Measurements from ENCODE around the gene SV2C.

DNA sequence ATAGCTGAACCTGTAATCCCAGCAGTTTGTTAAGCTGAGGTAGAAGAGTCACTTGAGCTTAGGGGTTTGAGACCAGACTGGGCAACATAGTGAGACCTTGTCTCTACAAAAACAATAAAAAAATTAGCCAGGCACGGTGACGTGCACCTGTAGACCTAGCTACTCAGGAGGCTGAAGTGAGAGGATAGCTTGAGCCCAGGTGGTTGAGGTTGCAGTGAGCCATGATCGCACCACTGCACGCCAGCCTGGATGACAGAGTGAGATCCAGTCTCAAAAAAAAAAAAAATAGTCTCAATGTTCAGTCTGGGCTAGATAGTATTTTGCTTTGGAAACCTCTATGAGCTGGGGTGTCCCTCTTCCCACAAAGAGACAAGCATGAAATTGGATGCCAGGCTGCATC, 268.0 kb downstream of the SV2C start:
- TF ChIP-seq, protein P1, sequence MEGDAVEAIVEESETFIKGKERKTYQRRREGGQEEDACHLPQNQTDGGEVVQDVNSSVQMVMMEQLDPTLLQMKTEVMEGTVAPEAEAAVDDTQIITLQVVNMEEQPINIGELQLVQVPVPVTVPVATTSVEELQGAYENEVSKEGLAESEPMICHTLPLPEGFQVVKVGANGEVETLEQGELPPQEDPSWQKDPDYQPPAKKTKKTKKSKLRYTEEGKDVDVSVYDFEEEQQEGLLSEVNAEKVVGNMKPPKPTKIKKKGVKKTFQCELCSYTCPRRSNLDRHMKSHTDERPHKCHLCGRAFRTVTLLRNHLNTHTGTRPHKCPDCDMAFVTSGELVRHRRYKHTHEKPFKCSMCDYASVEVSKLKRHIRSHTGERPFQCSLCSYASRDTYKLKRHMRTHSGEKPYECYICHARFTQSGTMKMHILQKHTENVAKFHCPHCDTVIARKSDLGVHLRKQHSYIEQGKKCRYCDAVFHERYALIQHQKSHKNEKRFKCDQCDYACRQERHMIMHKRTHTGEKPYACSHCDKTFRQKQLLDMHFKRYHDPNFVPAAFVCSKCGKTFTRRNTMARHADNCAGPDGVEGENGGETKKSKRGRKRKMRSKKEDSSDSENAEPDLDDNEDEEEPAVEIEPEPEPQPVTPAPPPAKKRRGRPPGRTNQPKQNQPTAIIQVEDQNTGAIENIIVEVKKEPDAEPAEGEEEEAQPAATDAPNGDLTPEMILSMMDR (IDR thresholded peaks at IDR 0.05 in 2 of 3, conservative IDR thresholded peaks at IDR 0.05 in 1 of 3; ENCODE audit: control insufficient read depth in 2 of 3, extremely low read depth in 1 of 3, insufficient read depth in 1 of 3, low read depth in 3 of 3, low read length in 3 of 3), result no peak
- TF ChIP-seq TCF12 (IDR thresholded peaks at IDR 0.05; ENCODE audit: low read depth, low read length), result no peak
- TF ChIP-seq, protein P2, sequence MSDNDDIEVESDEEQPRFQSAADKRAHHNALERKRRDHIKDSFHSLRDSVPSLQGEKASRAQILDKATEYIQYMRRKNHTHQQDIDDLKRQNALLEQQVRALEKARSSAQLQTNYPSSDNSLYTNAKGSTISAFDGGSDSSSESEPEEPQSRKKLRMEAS (IDR thresholded peaks at IDR 0.05; ENCODE audit: low read depth, low read length), result no peak
- no peak for TF ChIP-seq TBL1XR1 (IDR thresholded peaks at IDR 0.05; ENCODE audit: low read depth, low read length)
- no peak for TF ChIP-seq RUNX3 (IDR thresholded peaks at IDR 0.05; ENCODE audit: low read length)
- TF ChIP-seq, protein P3, sequence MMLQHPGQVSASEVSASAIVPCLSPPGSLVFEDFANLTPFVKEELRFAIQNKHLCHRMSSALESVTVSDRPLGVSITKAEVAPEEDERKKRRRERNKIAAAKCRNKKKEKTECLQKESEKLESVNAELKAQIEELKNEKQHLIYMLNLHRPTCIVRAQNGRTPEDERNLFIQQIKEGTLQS (IDR thresholded peaks at IDR 0.05; ENCODE audit: borderline replicate concordance, extremely low read depth, low read depth, low read length), result no peak
- TF ChIP-seq CHD1 (IDR thresholded peaks at IDR 0.05; ENCODE audit: low read depth, low read length), result no peak
- no peak for TF ChIP-seq SUZ12 (IDR thresholded peaks at IDR 0.05; ENCODE audit: unreplicated experiment)
- TF ChIP-seq CREB1 (IDR thresholded peaks at IDR 0.05; ENCODE audit: low read depth), result no peak
- TF ChIP-seq SPI1 (IDR thresholded peaks at IDR 0.05; ENCODE audit: borderline replicate concordance, insufficient read depth, low read depth, low read length), result no peak
- no peak for TF ChIP-seq ZNF24 (IDR thresholded peaks at IDR 0.05)
